Caco-2 (cell line): ENCODE data around the gene CHRNB2. TPM values are rescaled to one million over a fixed set of nuclear protein-coding genes. Genes with fewer than 3 reads are reported as not detected.

Experiments used
- BruUV-seq: library from RNA; stranded (reverse); fragments of 400-500 nt; replicated peaks from 2 replicates; lab custom pipeline; 2021; lab: Mats Ljungman, UMichigan
- CTCF ChIA-PET: fragments of 300-600 bp; sonication (Branson Sonifier 250); formaldehyde crosslinking; loops from one replicate; lab custom pipeline; 2022; ENCODE audit warnings: antibody characterized with exemption; lab: Charles Lee
- POLR2A ChIA-PET: fragments of 300-600 bp; sonication (Branson Sonifier 250); formaldehyde crosslinking; loops from one replicate; lab custom pipeline; 2022; ENCODE audit warnings: antibody characterized with exemption; lab: Charles Lee
- DNase-seq, 2 experiments: peaks; one replicate each; pipeline versions ENCODE4 v3.0.0 to v3.0.0-alpha.2; 2020 to 2022
- H3K27me3 ChIP-seq: replicated peaks from 2 replicates; pipeline ENCODE4 v1.6.0; 2011; ENCODE audit warnings: low read length; ENCODE audit not compliant: control insufficient read depth, insufficient read depth
- H3K36me3 ChIP-seq: 2 replicates; pipeline ENCODE4 v1.5.1; 2011; ENCODE audit warnings: low read length; ENCODE audit not compliant: control insufficient read depth, insufficient read depth
- H3K4me1 ChIP-seq: fragments of 250-450 bp; sonication (Bioruptor Pico); 2 replicates; pipeline ENCODE4 v1.5.1; 2020; ENCODE audit warnings: mild to moderate bottlenecking
- H3K4me3 ChIP-seq: 2 replicates; pipeline ENCODE4 v1.5.1; 2011; ENCODE audit warnings: low read depth, mild to moderate bottlenecking, control low read depth, low read length
- H3K9me3 ChIP-seq: fragments of 250-450 bp; sonication (Bioruptor Pico); 2 replicates; pipeline ENCODE4 v1.5.1; 2020; ENCODE audit warnings: mild to moderate bottlenecking, moderate library complexity
- H3K27ac Mint-ChIP-seq: one replicate; pipeline ENCODE4 v1.8.0; 2022; ENCODE audit warnings: mixed read lengths; ENCODE audit not compliant: unreplicated experiment
- H3K27me3 Mint-ChIP-seq: one replicate; pipeline ENCODE4 v1.8.0; 2022; ENCODE audit warnings: mixed read lengths; ENCODE audit not compliant: insufficient read depth, unreplicated experiment
- H3K36me3 Mint-ChIP-seq: one replicate; pipeline ENCODE4 v1.8.0; 2022; ENCODE audit warnings: mild to moderate bottlenecking, mixed read lengths; ENCODE audit not compliant: insufficient read depth, unreplicated experiment
- H3K4me1 Mint-ChIP-seq: one replicate; pipeline ENCODE4 v1.8.0; 2022; ENCODE audit warnings: low read depth, mixed read lengths; ENCODE audit not compliant: unreplicated experiment
- H3K4me3 Mint-ChIP-seq: one replicate; pipeline ENCODE4 v1.8.0; 2022; ENCODE audit warnings: mild to moderate bottlenecking, moderate library complexity, mixed read lengths; ENCODE audit not compliant: unreplicated experiment
- H3K9me3 Mint-ChIP-seq: one replicate; pipeline ENCODE4 v1.8.0; 2022; ENCODE audit warnings: mixed read lengths; ENCODE audit not compliant: unreplicated experiment
- CTCF ChIP-seq, 2 experiments: fragments of 200-600 bp in 1 of 2; IDR thresholded peaks; 1 replicate in 1 of 2; 2 replicates in 1 of 2; pipeline versions ENCODE4 v1.5.1 to v1.8.0; 2011 to 2022; ENCODE audit warnings: antibody characterized with exemption in 1 of 2, control low read depth in 1 of 2, inconsistent platforms in 1 of 2, low read depth in 1 of 2, low read length in 1 of 2, mild to moderate bottlenecking in 1 of 2, moderate library complexity in 1 of 2; ENCODE audit not compliant: insufficient read depth in 1 of 2, severe bottlenecking in 1 of 2, unreplicated experiment in 1 of 2
- intact Hi-C: fragments of 100-400 bp; cut with micrococcal nuclease; formaldehyde crosslinking; loops from one replicate; pipeline ENCODE4 v1.10.0; 2022; ENCODE audit not compliant: unreplicated experiment
- total RNA-seq: library from RNA; stranded (reverse); gene quantifications from 2 replicates; pipeline ENCODE4 v1.2.3, GENCODE V29; 2022

Gene CHRNB2
- total RNA-seq, 1 experiment from 2014 or later = 0.09 TPM

- POLR2A ChIA-PET = no interaction called here
- no peak for DNase-seq
- intact Hi-C loops = no loop called here
- TF ChIP-seq CTCF (IDR thresholded peaks at IDR 0.05; ENCODE audit: insufficient read depth in 1 of 2, low read depth in 1 of 2, low read length in 1 of 2, severe bottlenecking in 1 of 2, unreplicated experiment in 1 of 2) = no peak
- Histone ChIP-seq H3K36me3 (no peaks in the 10 kb centered on the region), H3K4me3 (no peak overlapping the region), H3K9me3 (no peaks in the 10 kb centered on the region), H3K27me3 (no peaks in the 10 kb centered on the region), H3K4me1 (no peaks in the 10 kb centered on the region)
- Mint-ChIP-seq H3K4me3 (peak overlapping the region; percentile 22), H3K27me3 (peaks cover 6% of the 10 kb centered on the region), H3K27ac (no peak overlapping the region), H3K9me3 (no peaks in the 10 kb centered on the region), H3K4me1 (peaks cover 12% of the 10 kb centered on the region), H3K36me3 (peaks cover 44% of the 10 kb centered on the region)
- CTCF ChIA-PET = interaction anchor here (0.6 to 1.1 kb wide), 2 partner anchors 16 to 478 kb away, joined by 3 to 6 read pairs; no protein-coding TSS in a partner anchor
- no TSS peak for BruUV-seq
These were observed 7.8 kb downstream of the CHRNB2 start for GRCh38 chr1:154575147-154575927.

GRCh38 chr1:154575951-154576566 is 8.5 kb downstream of the CHRNB2 start:
- intact Hi-C loops = no loop called here
- no TSS peak for BruUV-seq
- TF ChIP-seq CTCF (IDR thresholded peaks at IDR 0.05; ENCODE audit: insufficient read depth in 1 of 2, low read depth in 1 of 2, low read length in 1 of 2, severe bottlenecking in 1 of 2, unreplicated experiment in 1 of 2) = no peak
- POLR2A ChIA-PET = no interaction called here
- H3K27me3 Mint-ChIP-seq = peaks cover 4% of the 10 kb centered on the region
- H3K4me3 ChIP-seq = no peak overlapping the region
- H3K27me3 ChIP-seq = no peaks in the 10 kb centered on the region
- no peaks in the 10 kb centered on the region for H3K9me3 Mint-ChIP-seq
- no peaks in the 10 kb centered on the region for H3K9me3 ChIP-seq
- H3K36me3 Mint-ChIP-seq = peaks cover 49% of the 10 kb centered on the region
- CTCF ChIA-PET = interaction anchor here (2.6 kb wide), 1 partner anchor 16 kb away, joined by 9 read pairs; no protein-coding TSS in a partner anchor
- no peak for DNase-seq
- H3K4me3 Mint-ChIP-seq = peak overlapping the region; percentile 22
- no peak overlapping the region for H3K27ac Mint-ChIP-seq
- no peaks in the 10 kb centered on the region for H3K36me3 ChIP-seq
- H3K4me1 ChIP-seq = no peaks in the 10 kb centered on the region
- peaks cover 12% of the 10 kb centered on the region for H3K4me1 Mint-ChIP-seq

GRCh38 chr1:154577346-154578057 is 9.9 kb downstream of the CHRNB2 start:
- Histone ChIP-seq H3K4me3 (no peak overlapping the region), H3K9me3 (no peaks in the 10 kb centered on the region), H3K36me3 (no peaks in the 10 kb centered on the region), H3K27me3 (no peaks in the 10 kb centered on the region), H3K4me1 (no peaks in the 10 kb centered on the region)
- peaks cover 12% of the 10 kb centered on the region for H3K4me1 Mint-ChIP-seq
- no peaks in the 10 kb centered on the region for H3K9me3 Mint-ChIP-seq
- BruUV-seq = no TSS peak
- no peak overlapping the region for H3K4me3 Mint-ChIP-seq
- DNase-seq = no peak
- intact Hi-C loops = no loop called here
- POLR2A ChIA-PET = no interaction called here
- H3K27me3 Mint-ChIP-seq = no peaks in the 10 kb centered on the region
- CTCF ChIA-PET = interaction anchor here (2.6 kb wide), 1 partner anchor 18 kb away, joined by 9 read pairs; no protein-coding TSS in a partner anchor
- no peak overlapping the region for H3K27ac Mint-ChIP-seq
- peaks cover 62% of the 10 kb centered on the region for H3K36me3 Mint-ChIP-seq
- no peak for TF ChIP-seq CTCF (IDR thresholded peaks at IDR 0.05; ENCODE audit: insufficient read depth in 1 of 2, low read depth in 1 of 2, low read length in 1 of 2, severe bottlenecking in 1 of 2, unreplicated experiment in 1 of 2)
